ENCODE data around the gene DLG2. TPM values are rescaled to one million over a fixed set of nuclear protein-coding genes. Genes with fewer than 3 reads are reported as not detected.

Gene DLG2
- total and polyA plus RNA-seq, 9 of the 15 experiments (the other 6 are each of a cell fraction or from before 2014, with no cell fraction given), result 0.52 to 1.6 (median 0.95) TPM

DNA sequence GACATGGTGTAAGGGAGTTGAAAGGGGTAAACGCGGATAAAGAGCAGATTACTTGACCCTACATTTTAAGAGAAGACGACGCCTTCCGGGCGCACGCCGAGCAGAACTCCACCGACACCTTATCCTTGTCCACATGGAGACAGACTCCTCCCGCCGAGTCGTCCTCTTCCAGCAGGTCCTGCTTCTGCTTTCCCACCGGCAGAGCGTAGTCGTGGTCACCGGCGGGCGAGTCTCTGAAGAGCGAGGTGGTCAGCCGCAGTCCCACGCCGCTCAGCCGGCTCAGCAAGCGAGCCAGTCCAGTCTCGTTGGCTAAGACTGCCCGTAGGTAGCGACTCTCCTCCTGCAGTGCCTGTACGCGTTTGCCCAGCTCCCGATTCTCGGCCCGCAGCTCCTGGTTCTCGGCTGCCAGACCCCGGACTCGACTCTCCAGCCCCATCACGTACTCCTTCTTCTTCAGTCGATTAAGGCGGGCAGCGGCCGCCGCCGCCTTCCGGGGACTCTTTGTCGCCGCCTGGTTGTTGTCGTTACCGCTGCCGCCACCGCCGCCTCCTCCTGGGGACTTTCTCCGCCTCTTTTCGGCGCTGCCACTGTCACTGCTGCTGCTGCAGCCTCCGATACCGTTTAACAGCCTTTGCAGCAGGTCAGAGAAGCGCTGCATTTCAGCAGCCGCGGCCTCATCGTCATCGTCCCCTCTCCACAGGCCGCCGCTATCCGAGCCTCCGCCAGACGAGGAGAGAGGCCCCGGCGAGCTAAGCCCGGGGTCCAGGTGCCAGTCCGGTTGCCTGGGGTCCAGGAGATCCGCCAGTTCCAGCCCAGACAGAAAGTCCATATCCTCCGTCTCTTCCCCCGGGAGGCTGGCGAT, 36.8 kb upstream of the DLG2 start (continued):
- TF ChIP-seq ZNF740 (CRISPR knock-in tag; IDR thresholded peaks at IDR 0.05) (no peak), ZNF740 (tag; IDR thresholded peaks at IDR 0.05) (no peak), PKNOX1 (IDR thresholded peaks at IDR 0.05) (no peak), MIER1 (IDR thresholded peaks at IDR 0.05; ENCODE audit: low read depth) (no peak), TEAD2 (tag; IDR thresholded peaks at IDR 0.05) (no peak), ZNF444 (CRISPR knock-in tag; IDR thresholded peaks at IDR 0.05) (no peak), ZBTB17 (CRISPR knock-in tag; IDR thresholded peaks at IDR 0.05) (no peak), HMG20A (CRISPR knock-in tag; conservative IDR thresholded peaks at IDR 0.05) (no peak), HLTF (IDR thresholded peaks at IDR 0.05) (no peak), MAZ (CRISPR knock-in tag; conservative IDR thresholded peaks at IDR 0.05 in 1 of 2, IDR thresholded peaks at IDR 0.05 in 1 of 2) (no peak), PURB (CRISPR knock-in tag; IDR thresholded peaks at IDR 0.05; ENCODE audit: low read depth) (no peak), TCF7L2 (IDR thresholded peaks at IDR 0.05; ENCODE audit: low read depth, low read length) (no peak), ZC3H11A (IDR thresholded peaks at IDR 0.05; ENCODE audit: low read depth, low read length) (no peak), TCFL5 (CRISPR knock-in tag; conservative IDR thresholded peaks at IDR 0.05) (no peak), GABPB2 (CRISPR knock-in tag; conservative IDR thresholded peaks at IDR 0.05) (no peak), ZNF239 (CRISPR knock-in tag; IDR thresholded peaks at IDR 0.05) (no peak), ZBTB26 (CRISPR knock-in tag; IDR thresholded peaks at IDR 0.05) (no peak), ELK3 (CRISPR knock-in tag; IDR thresholded peaks at IDR 0.05) (no peak), ZBTB8A (IDR thresholded peaks at IDR 0.05; ENCODE audit: partially characterized antibody) (no peak), ZNF695 (CRISPR knock-in tag; IDR thresholded peaks at IDR 0.05) (no peak), SP1 (CRISPR knock-in tag; IDR thresholded peaks at IDR 0.05) (no peak; the same call in 1 of the 2 replicates), SIN3A (IDR thresholded peaks at IDR 0.05; ENCODE audit: borderline replicate concordance in 2 of 2, control insufficient read depth in 1 of 2, low read depth in 2 of 2, low read length in 2 of 2) (peak in 1 of 2 experiments; percentile 91; a peak in 3 of 4 replicates), GTF2B (IDR thresholded peaks at IDR 0.05; ENCODE audit: extremely low read depth, insufficient read length) (no peak), BCL6 (CRISPR knock-in tag; IDR thresholded peaks at IDR 0.05) (no peak), BCOR (IDR thresholded peaks at IDR 0.05) (no peak)

All from K562 (cell line).